NCI-H2196 (cell line): ENCODE results near the gene SERPINF2.
"Not testable (repeated sequence)": the region's sequence is repeated elsewhere in the genome, so short reads cannot be mapped to it uniquely, and the experiment has no call there.

Experiments used
- DNase-seq: peaks from one replicate; lab custom pipeline; 2025; ENCODE audit not compliant: unreplicated experiment; lab: John Stamatoyannopoulos, UW

Gene SERPINF2

DNA sequence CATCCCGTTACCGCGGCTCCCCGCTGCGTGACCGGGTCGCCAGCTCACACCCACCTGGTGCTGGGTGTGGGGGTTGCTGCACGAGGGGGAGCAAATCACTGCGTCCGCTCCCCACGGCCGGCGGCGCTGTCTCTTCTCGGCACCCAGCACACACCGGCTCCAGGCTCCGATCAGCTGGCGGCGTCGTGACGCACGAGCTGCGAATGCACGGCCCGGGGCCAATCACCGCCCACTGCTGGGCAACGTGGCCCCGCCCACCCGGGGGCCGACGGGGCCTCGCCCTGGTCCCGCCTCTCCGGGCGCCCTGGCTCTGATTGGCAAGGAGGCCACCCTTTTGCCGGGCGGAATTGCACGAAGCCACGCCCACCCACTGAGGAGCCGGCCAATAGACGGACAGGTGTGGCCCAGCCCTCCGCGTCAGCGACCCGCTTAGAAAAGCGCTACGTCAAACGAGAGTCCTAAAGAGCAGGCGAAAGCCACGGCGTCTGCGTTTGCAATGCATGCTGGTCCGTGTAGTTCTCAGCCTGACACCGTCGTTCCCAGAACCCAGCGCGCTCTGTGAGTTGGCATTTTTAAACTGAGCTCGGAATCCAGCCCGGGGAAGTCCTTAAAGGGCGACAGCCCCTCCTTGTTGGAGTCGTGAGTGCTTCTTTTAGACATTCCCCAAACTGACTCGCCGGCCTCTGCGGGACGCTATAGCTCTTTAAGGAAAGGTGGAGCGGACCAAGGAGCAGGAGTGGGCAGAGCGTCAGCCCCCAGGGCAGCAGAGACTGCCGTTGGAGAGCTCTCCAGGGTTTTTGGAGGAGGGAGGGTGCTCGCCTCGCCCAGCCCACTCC, 26.4 kb upstream of the SERPINF2 start:
- DNase-seq: peak; percentile 95

DNA sequence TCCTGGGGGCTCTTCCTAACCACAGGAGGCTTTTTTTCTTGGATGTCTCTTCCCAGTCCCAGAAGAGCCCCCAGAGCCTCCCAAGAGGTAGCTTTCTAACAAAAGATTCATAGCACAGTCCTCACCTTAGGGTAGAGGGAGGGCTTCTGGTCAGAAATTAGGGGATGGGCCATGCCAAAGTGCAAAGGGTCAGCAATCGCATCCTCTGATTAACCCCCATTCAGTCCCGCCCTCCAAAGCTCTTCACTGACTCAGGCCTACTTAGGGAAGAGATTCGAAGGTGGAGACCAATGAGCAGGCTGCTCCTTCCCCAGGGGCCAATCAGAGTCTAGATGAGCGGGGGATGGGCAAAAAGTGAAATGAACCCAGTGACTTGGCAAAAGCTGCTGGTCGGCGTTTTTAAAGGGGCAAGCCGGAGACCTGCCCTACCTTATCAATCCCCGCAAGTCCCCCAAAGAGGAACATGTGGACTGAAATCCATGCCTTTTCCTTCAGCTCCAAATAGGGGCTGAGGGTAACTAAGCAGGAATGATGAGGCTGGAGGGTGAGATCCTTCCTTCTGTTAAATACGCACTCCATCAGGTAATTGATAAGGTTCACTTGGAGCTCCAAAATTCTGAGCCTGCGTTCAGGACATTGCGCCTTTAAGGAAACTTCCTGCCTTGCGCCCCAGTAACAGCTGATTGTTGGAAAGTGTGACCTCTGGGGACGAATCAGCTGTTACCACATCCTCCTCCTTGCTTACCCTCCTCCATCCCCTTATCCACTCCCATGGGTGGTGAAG, 25.6 kb upstream of the SERPINF2 start:
- peak; percentile 89 for DNase-seq

DNA sequence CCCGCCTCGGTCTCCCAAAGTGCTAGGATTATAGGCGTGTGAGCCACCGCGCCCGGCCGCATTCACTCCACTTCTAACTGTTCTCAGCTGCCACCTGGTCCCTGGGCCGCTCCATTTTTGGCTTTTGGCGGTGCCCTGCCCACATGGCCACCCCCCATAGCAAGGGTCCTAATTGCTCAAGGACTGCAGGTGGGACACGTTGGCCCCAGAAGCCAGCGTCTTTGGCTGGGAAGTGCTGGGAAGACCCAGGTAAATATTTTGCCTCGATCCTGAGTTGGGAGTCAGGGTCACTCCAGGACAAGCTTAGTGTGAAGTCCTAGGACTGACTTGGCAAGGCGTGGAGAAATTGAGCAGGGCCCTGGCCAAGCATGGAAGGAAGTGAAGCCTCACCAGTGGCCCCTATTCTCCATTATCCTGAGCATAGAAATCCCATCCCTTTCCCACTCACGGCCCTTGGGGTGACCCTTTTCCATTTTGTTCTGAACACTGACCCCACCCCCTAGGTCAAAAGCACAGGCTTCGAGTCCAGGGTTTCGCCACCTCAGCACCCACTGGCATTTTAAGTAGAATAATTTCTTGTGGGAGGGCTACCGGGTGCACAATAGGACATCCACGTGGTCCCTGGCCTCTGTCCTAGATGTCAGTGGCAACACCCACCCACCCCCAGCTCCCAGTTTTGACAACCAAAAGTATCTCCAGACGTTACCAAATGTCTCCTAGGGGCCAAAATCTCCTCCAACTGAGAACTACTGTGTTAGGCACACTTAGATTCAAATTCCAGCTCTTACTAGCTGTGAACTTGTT, 24.1 kb upstream of the SERPINF2 start:
- no peak for DNase-seq

DNA sequence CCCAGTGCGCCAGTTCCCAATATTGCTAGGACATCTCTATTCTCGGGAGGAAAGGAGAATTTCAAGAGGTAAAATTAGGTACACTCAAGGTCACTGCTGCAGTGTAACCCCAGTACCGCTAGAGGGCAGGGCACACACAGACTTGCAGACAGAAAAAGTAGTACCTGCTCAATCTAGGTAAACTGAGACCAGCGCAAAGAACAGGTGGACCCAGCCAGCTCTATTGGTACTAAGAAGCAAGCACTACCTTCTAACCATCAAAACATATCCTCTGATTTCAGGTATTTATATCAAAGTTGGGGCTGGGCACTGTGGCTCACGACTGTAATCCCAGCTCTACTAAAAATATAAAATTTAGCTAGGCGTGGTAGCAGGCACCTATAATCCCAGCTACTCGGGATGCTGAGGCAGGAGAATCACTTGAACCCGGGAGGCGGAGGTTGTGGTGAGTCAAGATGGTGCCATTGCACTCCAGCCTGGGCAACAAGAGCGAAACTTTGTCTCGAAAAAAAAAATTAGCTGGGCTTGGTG, 21.8 kb upstream of the SERPINF2 start:
- peak; percentile 7 for DNase-seq

DNA sequence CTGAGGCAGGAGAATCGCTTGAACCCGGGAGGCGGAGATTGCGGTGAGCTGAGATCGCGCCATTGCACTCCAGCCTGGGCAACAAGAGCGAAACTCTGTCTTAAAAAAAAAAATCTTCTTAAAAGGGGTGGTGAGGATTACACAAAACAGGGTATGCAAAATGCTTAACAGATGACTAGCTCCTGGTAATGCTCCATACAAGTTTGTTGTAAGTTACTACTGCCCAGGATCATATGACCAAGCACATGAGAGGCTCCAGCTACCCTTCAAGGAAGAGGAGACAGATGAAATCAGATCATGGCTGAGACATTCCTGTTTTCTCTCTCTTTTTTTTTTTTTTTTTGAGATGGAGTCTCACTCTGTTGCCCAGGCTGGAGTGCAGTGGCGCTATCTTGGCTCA, 20.6 kb upstream of the SERPINF2 start:
- DNase-seq: not testable (repeated sequence)

DNA sequence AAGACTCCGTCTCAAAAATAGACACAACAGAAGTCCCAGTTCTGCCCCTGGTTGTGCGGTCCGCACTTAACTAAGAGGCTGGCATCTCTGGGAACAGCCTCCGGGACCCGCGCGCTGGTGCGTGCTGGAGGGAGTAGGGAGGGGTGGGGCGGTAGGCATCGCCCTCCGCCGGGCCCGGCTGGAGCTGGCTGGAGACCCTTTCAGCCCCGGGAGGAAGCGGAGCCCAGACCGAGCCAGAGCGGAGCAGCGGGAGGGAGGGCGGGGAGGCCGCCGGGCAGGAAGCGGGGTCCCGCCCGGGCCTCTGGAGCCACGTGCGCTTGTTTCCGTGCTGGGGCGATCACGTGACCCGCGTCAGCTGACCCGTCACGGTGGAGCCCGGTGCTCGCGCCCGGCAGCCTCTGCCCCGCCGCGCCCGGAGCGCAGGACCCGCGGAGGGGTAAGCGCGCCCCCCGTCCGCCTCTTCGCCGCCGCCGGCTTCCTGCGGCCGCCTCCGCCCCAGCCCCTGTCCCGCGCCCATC, 18.3 kb upstream of the SERPINF2 start, which contains the start of gene WDR81:
Gene WDR81 (plus strand): TSS at position 354 of the 518 bp plus-strand sequence. CDS start 256 bp downstream, outside the sequence.
- peak; percentile 64 for DNase-seq

DNA sequence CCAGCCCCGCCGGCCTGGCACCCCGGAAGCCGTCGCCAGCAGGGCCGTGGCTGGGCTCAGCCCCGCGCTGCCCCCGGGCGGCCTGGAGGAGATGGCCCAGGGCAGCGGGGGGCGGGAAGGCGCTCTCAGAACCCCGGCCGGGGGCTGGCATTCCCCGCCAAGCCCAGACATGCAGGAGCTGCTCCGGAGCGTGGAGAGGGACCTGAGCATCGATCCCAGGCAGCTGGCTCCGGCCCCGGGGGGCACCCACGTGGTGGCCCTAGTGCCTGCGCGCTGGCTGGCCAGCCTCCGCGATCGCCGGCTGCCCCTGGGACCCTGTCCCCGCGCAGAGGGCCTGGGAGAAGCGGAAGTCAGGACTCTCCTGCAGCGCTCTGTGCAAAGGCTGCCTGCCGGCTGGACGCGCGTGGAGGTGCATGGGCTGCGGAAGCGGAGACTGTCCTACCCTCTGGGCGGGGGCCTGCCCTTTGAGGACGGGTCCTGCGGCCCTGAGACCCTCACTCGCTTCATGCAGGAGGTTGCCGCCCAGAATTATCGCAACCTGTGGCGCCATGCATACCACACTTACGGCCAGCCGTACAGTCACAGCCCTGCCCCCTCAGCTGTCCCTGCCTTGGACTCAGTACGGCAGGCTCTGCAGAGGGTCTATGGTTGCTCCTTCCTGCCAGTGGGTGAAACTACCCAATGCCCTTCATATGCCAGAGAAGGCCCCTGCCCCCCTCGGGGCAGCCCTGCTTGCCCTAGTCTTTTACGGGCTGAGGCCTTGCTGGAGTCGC, 17.6 kb upstream of the SERPINF2 start:
- DNase-seq: no peak

DNA sequence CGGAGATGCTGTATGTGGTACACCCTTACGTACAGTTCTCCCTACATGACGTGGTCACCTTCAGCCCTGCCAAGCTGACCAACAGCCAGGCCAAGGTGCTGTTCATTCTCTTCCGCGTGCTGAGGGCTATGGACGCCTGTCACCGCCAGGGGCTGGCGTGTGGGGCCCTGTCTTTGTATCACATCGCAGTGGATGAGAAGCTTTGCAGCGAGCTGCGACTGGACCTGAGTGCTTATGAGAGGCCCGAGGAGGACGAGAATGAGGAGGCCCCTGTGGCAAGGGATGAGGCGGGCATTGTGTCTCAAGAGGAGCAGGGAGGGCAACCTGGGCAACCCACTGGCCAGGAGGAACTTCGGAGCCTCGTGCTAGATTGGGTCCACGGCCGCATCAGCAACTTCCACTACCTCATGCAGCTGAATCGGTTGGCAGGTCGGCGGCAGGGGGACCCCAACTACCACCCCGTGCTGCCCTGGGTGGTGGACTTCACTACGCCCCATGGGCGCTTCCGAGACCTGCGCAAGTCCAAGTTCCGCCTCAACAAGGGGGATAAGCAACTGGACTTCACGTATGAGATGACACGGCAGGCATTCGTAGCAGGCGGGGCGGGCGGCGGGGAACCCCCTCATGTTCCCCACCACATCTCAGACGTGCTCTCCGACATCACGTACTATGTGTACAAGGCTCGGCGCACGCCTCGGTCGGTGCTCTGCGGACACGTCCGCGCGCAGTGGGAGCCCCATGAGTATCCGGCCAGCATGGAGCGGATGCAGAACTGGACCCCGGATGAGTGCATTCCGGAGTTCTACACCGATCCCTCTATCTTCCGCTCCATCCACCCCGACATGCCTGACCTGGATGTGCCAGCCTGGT, 16.8 kb upstream of the SERPINF2 start:
- DNase-seq: no peak

DNA sequence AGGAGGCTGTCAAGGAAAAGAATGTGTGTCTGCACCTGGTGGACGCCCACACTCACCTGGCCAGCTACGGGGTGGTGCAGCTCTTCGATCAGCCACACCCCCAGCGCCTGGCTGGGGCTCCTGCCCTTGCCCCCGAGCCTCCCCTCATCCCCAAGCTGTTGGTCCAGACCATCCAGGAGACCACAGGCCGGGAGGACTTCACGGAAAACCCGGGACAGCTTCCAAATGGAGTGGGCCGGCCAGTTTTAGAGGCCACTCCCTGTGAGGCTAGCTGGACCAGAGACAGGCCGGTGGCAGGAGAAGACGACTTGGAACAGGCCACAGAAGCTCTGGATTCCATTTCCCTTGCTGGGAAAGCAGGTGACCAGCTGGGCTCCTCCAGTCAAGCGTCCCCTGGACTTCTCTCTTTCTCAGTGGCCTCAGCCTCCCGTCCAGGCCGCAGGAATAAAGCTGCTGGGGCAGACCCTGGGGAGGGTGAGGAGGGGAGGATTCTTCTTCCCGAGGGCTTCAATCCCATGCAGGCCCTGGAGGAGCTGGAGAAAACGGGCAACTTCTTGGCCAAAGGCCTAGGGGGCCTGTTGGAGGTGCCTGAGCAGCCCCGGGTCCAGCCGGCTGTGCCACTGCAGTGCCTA, 15.9 kb upstream of the SERPINF2 start:
- DNase-seq: no peak

DNA sequence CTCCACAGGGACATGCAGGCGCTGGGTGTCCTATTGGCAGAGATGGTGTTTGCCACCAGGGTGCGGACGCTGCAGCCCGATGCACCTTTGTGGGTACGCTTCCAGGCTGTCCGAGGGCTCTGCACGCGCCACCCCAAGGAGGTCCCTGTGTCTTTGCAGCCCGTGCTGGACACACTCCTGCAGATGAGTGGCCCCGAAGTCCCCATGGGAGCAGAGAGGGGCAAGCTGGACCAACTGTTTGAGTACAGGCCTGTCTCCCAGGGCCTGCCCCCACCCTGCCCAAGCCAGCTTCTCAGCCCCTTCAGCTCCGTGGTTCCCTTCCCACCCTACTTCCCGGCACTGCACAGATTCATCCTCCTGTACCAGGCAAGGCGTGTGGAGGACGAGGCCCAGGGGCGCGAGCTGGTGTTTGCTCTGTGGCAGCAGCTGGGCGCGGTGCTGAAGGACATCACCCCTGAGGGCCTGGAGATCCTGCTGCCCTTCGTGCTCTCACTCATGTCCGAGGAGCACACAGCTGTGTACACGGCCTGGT, 15.3 kb upstream of the SERPINF2 start:
- no peak for DNase-seq

DNA sequence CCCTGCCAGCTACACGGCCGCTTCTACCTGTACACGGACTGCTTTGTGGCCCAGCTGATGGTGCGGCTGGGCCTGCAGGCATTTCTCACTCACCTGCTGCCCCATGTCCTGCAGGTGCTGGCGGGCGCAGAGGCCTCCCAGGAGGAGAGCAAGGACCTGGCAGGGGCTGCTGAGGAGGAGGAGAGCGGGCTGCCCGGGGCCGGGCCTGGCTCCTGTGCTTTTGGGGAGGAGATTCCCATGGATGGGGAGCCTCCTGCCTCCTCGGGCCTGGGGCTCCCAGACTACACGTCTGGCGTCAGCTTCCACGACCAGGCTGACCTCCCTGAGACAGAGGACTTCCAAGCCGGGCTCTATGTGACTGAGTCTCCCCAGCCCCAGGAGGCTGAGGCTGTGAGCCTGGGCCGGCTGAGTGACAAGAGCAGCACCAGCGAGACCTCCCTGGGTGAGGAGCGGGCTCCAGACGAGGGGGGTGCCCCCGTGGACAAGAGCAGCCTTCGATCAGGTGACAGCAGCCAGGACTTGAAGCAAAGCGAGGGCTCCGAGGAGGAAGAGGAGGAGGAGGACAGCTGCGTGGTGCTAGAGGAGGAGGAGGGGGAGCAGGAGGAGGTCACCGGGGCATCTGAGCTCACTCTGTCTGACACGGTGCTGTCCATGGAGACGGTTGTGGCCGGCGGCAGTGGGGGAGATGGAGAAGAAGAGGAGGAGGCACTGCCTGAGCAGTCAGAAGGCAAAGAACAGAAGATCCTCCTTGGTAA, 14.6 kb upstream of the SERPINF2 start:
- no peak for DNase-seq

DNA sequence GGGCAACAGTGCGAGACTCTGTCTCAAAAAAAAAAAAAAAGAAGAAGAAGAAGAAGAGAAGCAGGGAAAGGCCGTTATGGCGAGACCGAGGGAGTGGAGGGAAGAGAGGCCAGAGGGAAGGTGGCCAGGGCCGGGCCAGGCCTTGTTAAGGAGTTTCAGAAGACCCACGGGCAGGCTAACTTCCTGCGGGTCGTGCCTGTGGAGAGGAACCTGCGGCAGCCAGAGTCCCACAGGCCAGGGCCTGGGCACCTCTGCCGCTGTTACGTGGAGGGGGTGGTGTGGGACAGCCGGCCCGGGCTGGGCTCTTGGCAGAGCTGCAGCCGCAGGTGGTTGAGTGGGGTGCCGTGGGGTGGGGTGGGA, 12.7 kb upstream of the SERPINF2 start:
- DNase-seq: no peak

DNA sequence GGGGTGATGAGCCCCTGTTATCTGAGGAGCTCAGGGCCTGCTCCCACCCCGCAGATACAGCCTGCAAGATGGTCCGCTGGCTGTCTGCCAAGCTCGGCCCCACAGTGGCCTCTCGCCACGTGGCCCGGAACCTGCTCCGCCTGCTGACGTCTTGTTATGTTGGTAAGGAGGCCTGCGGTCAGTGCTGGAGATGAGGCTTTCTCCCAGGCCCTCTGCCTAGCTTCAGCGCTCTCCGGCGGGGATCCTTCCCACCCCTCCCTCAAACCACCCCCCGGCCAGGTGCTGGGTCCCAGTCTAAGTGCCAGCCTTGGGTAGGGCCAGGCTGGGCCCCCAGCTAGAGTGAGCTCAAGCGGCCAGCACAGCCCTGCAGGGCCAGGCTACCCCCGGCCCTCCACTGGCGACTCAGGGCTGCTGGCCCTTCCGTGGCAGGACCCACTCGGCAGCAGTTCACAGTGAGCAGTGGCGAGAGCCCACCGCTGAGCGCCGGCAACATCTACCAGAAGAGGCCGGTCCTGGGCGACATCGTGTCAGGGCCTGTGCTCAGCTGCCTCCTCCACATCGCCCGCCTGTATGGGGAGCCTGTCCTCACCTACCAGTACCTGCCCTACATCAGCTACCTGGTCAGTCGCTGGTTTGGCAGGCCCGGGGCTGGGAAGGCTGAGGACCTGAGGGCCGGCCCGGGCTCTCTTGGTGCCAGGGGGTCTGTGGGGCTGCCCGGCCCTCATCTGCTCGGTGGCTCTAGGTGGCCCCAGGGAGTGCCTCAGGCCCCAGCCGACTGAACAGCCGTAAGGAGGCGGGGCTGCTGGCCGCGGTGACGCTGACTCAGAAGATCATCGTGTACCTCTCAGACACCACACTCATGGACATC, 12.1 kb upstream of the SERPINF2 start:
- no peak for DNase-seq

DNA sequence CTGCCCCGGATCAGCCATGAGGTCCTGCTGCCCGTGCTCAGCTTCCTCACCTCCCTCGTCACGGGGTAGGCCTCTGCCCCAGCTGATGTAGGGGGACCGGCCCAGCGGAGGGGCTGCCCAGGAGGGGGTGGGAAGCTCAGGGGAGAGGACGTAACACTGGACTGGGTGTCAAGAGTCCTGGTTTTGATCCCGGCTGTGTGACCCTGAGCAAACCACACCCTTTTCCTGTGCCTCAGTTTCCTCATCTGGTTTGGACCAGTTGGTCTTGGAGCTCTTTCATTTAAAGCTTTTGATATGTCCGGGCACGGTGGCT, 11.5 kb upstream of the SERPINF2 start:
- DNase-seq: no peak

DNA sequence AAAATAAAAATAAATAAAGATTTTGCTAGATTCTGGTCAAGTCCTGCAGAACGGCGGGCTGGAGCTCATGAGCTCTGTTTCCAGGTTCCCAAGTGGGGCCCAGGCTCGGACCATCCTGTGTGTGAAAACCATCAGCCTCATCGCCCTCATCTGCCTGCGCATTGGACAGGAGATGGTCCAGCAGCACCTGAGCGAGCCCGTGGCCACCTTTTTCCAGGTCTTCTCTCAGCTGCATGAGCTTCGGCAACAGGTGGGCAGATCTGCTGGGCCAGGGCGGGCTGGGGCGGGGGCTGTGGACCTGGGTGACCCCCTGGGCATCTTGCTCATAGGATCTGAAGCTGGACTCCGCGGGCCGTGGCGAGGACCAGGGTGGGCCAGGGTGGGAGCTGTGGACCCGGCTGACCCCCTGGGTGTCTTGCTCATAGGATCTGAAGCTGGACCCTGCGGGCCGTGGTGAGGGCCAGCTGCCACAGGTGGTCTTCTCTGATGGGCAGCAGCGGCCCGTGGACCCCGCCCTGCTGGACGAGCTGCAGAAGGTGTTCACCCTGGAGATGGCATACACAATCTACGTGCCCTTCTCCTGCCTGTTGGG, 10.3 kb upstream of the SERPINF2 start:
- no peak for DNase-seq

DNA sequence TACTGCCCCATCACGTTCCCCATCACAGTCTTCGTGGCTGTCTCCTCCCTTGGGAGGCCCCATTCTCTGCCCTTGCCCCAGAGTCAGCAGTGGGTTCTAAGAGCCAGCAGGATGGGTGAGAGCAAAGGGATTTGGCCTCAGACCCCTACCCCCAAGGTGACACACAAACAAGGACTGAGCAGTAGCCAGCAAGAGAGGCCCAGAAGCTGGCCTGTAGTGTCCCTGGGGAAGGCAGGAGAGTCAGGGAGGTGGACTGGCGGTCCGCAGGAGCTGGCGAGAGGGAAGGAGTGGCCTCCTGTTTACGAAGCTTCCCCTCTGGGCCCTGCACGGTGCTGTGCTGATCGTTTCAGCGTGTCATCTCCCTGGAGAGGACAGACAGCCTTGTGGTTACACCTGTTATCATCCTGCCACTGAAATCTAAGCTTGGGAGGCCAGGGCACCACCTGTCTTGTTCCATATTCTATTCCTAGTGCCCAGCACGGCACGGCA, 9.8 kb upstream of the SERPINF2 start:
- no peak for DNase-seq
